ENCODE data around the gene MEX3D.

DNA sequence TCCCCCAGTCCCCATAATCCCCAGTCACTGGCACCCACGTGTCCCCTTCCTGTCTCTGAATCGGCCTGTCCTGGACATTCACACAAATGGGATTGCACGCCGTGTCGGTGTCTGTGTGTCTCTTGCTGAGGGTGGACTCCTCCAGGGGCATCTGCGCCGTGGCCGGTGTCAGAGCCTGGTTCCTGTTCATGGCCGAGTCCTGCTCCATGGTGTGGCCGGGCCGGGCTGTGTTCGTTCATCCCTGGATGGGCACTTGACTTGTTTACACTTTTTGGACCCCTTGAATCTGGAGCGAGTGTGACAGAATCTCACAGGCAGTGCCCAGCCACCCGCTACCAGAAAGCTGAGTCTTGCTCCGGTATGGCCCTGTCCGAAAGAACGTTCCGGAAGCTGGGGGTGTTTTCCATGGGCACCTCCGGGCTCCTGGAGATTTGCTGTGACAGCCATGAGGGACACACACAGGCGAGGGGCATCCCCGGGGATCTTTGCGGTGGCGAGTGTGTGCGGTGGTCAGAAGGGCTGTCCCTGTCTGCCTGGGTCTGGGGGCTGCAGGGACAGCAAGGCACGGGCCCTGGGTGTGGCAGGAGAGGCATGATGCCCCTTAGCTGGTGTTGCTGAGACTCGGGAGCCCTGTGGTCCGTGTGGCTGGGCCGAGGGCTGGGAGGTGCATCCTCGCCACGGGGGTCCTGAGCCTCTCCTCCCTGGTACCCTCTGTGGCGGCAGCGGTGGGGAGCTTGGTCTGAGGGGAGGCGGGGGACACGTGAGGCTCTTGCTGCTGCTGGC is 6.4 kb upstream of the MEX3D start:
- TF ChIP-seq POLR2AphosphoS5 (IDR thresholded peaks at IDR 0.05) (no peak), POLR2A (IDR thresholded peaks at IDR 0.05) (no peak), EP300 (IDR thresholded peaks at IDR 0.05) (no peak)
- TF ChIP-seq, protein P1, sequence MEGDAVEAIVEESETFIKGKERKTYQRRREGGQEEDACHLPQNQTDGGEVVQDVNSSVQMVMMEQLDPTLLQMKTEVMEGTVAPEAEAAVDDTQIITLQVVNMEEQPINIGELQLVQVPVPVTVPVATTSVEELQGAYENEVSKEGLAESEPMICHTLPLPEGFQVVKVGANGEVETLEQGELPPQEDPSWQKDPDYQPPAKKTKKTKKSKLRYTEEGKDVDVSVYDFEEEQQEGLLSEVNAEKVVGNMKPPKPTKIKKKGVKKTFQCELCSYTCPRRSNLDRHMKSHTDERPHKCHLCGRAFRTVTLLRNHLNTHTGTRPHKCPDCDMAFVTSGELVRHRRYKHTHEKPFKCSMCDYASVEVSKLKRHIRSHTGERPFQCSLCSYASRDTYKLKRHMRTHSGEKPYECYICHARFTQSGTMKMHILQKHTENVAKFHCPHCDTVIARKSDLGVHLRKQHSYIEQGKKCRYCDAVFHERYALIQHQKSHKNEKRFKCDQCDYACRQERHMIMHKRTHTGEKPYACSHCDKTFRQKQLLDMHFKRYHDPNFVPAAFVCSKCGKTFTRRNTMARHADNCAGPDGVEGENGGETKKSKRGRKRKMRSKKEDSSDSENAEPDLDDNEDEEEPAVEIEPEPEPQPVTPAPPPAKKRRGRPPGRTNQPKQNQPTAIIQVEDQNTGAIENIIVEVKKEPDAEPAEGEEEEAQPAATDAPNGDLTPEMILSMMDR (IDR thresholded peaks at IDR 0.05), result no peak

Measured in sigmoid colon (tissue), 4 donors.